IMR-90 (cell line): Measurements from ENCODE around the gene ENOX1. TPM values are rescaled to one million over a fixed set of nuclear protein-coding genes. Genes with fewer than 3 reads are reported as not detected.

Experiments used
- ATAC-seq: fragments of 200-7000 bp; cut with Tn5 transposase; 2 replicates; pipeline ENCODE4 v1.9.1; 2020; ENCODE audit warnings: low read depth, mild to moderate bottlenecking, moderate library complexity
- BruUV-seq: library from RNA; stranded (reverse); fragments of 400-500 nt; replicated peaks from 2 replicates; lab custom pipeline; 2021; lab: Mats Ljungman, UMichigan
- CTCF ChIA-PET: fragments of 300-600 bp; formaldehyde crosslinking; extraction: SDS; loops from one replicate; lab custom pipeline; 2021; ENCODE audit warnings: antibody characterized with exemption; lab: Yijun Ruan, JAX
- POLR2A ChIA-PET: fragments of 300-600 bp; sonication (Branson Sonifier 250); formaldehyde crosslinking; loops from one replicate; lab custom pipeline; 2022; ENCODE audit warnings: antibody characterized with exemption; ENCODE audit not compliant: unreplicated experiment; lab: Charles Lee
- DNase-seq: peaks from one replicate; pipeline ENCODE4 v3.0.0; 2013
- H2AFZ ChIP-seq: replicated peaks from 2 replicates; pipeline ENCODE3; 2013; ENCODE audit warnings: low read length, mild to moderate bottlenecking; ENCODE audit not compliant: poor library complexity
- H2AK5ac ChIP-seq: 2 replicates; pipeline ENCODE4 v1.6.1; 2013; ENCODE audit warnings: low read depth, low read length, inconsistent platforms
- H2AK9ac ChIP-seq: replicated peaks from 2 replicates; pipeline ENCODE3; 2013; ENCODE audit warnings: mild to moderate bottlenecking, low read depth, low read length, moderate library complexity; ENCODE audit not compliant: poor library complexity
- H2BK120ac ChIP-seq: 2 replicates; pipeline ENCODE4 v1.6.1; 2013; ENCODE audit warnings: low read depth, low read length, inconsistent platforms
- H2BK15ac ChIP-seq: 3 replicates; pipeline ENCODE4 v1.6.1; 2013; ENCODE audit warnings: low read depth, low read length, inconsistent platforms
- H2BK20ac ChIP-seq: 2 replicates; pipeline ENCODE4 v1.6.1; 2013; ENCODE audit warnings: low read depth, mild to moderate bottlenecking, inconsistent platforms, low read length, moderate library complexity
- H2BK5ac ChIP-seq: 2 replicates; pipeline ENCODE4 v1.6.1; 2013; ENCODE audit warnings: mild to moderate bottlenecking, low read depth, low read length, inconsistent platforms; ENCODE audit not compliant: poor library complexity, severe bottlenecking
- H3K14ac ChIP-seq: replicated peaks from 2 replicates; pipeline ENCODE4 v1.6.1; 2013; ENCODE audit warnings: low read depth, low read length, inconsistent platforms
- H3K18ac ChIP-seq: 2 replicates; pipeline ENCODE4 v1.6.1; 2013; ENCODE audit warnings: low read depth, low read length, control low read depth
- H3K23ac ChIP-seq: 2 replicates; pipeline ENCODE4 v1.6.1; 2013; ENCODE audit warnings: low read depth, low read length, inconsistent platforms
- H3K27ac ChIP-seq: 2 replicates; pipeline ENCODE4 v1.5.1; 2013; ENCODE audit warnings: mild to moderate bottlenecking, control low read depth, low read length; ENCODE audit not compliant: insufficient read depth
- H3K27me3 ChIP-seq: 2 replicates; pipeline ENCODE4 v1.6.1; 2013; ENCODE audit warnings: low read length; ENCODE audit not compliant: control insufficient read depth, insufficient read depth
- H3K36me3 ChIP-seq: 2 replicates; pipeline ENCODE4 v1.6.1; 2013; ENCODE audit warnings: low read length, mixed read lengths; ENCODE audit not compliant: control insufficient read depth, insufficient read depth
- H3K4ac ChIP-seq: 2 replicates; pipeline ENCODE4 v1.6.1; 2013; ENCODE audit warnings: low read depth, low read length, inconsistent platforms
- H3K4me1 ChIP-seq: 2 replicates; pipeline ENCODE4 v1.6.1; 2013; ENCODE audit warnings: low read length, mixed read lengths; ENCODE audit not compliant: control insufficient read depth, insufficient read depth
- H3K4me2 ChIP-seq: 2 replicates; pipeline ENCODE4 v1.6.1; 2013; ENCODE audit warnings: low read depth, mild to moderate bottlenecking, control low read depth, low read length, moderate library complexity
- H3K4me3 ChIP-seq: 2 replicates; pipeline ENCODE4 v1.5.1; 2013; ENCODE audit warnings: low read depth, mild to moderate bottlenecking, control low read depth, low read length, moderate library complexity; ENCODE audit not compliant: insufficient read depth
- H3K56ac ChIP-seq: 2 replicates; pipeline ENCODE4 v1.6.1; 2013; ENCODE audit warnings: low read length, inconsistent platforms; ENCODE audit not compliant: insufficient read depth; ENCODE audit errors: extremely low read depth
- H3K79me1 ChIP-seq, 2 experiments: 2 replicates each; pipeline ENCODE4 v1.6.1; 2013; ENCODE audit warnings: low read length in 2 of 2, inconsistent platforms in 1 of 2, low read depth in 1 of 2
- H3K9ac ChIP-seq: 2 replicates; pipeline ENCODE4 v1.6.1; 2013; ENCODE audit warnings: low read depth, low read length, control low read depth
- H3K9me1 ChIP-seq: 2 replicates; pipeline ENCODE4 v1.6.1; 2013; ENCODE audit warnings: low read length, inconsistent platforms; ENCODE audit not compliant: insufficient read depth
- H3K9me3 ChIP-seq: 2 replicates; pipeline ENCODE4 v1.6.1; 2013; ENCODE audit warnings: low read length; ENCODE audit not compliant: control insufficient read depth, insufficient read depth
- H4K20me1 ChIP-seq: 2 replicates; pipeline ENCODE4 v1.6.1; 2013; ENCODE audit warnings: low read length, inconsistent platforms; ENCODE audit not compliant: insufficient read depth
- H4K5ac ChIP-seq: 2 replicates; pipeline ENCODE4 v1.6.1; 2013; ENCODE audit warnings: mild to moderate bottlenecking, low read depth, low read length, control low read depth
- H4K8ac ChIP-seq, 2 experiments: 2 replicates each; pipeline ENCODE4 v1.6.1; 2013; ENCODE audit warnings: low read depth in 2 of 2, low read length in 2 of 2, control low read depth in 1 of 2, inconsistent platforms in 1 of 2
- H4K91ac ChIP-seq: 2 replicates; pipeline ENCODE4 v1.6.1; 2013; ENCODE audit warnings: low read depth, low read length, inconsistent platforms; ENCODE audit not compliant: insufficient read depth
- CEBPB ChIP-seq: IDR thresholded peaks from 2 replicates; pipeline ENCODE4 v1.6.1; 2012; ENCODE audit warnings: low read depth, low read length, improper control_type of control experiment
- CHD1 ChIP-seq: IDR thresholded peaks from 2 replicates; pipeline ENCODE4 v1.6.1; 2012; ENCODE audit warnings: low read depth, low read length, improper control_type of control experiment
- CTCF ChIP-seq: conservative IDR thresholded peaks from 2 replicates; pipeline ENCODE4 v1.5.1; 2012; ENCODE audit warnings: mild to moderate bottlenecking, low read depth, low read length, improper control_type of control experiment
- ELK1 ChIP-seq: fragments of 150-350 bp; IDR thresholded peaks from 2 replicates; pipeline ENCODE4 v1.6.1; 2016; ENCODE audit warnings: low read depth, mild to moderate bottlenecking, low read length, moderate library complexity, borderline replicate concordance
- FOS ChIP-seq: fragments of 150-350 bp; IDR thresholded peaks from 2 replicates; pipeline ENCODE4 v1.6.1; 2016; ENCODE audit warnings: low read depth, low read length
- MXI1 ChIP-seq: IDR thresholded peaks from 2 replicates; pipeline ENCODE4 v1.6.1; 2012; ENCODE audit warnings: low read depth, mild to moderate bottlenecking, low read length, moderate library complexity, borderline replicate concordance
- RAD21 ChIP-seq: IDR thresholded peaks from 2 replicates; pipeline ENCODE4 v1.6.1; 2012; ENCODE audit warnings: low read length, improper control_type of control experiment
- RCOR1 ChIP-seq: IDR thresholded peaks from 2 replicates; pipeline ENCODE4 v1.6.1; 2012; ENCODE audit warnings: mild to moderate bottlenecking, low read length, improper control_type of control experiment; ENCODE audit not compliant: insufficient replicate concordance
- USF2 ChIP-seq: fragments of 150-350 bp; IDR thresholded peaks from 2 replicates; pipeline ENCODE4 v1.6.1; 2017; ENCODE audit warnings: mild to moderate bottlenecking, antibody characterized with exemption, low read length, low read depth
- WGBS, 2 experiments: methylation state at CpG; one replicate each; pipeline versions ENCODE4 v1.1.5 to v1.1.7; 2013; ENCODE audit warnings: missing lambda C conversion rate in 2 of 2; ENCODE audit not compliant: insufficient read length in 1 of 2; ENCODE audit errors: extremely low coverage in 2 of 2; 5-methylcytosine and 5-hydroxymethylcytosine counted together
- dilution Hi-C: fragments of 300-500 bp; cut with HindIII; formaldehyde crosslinking; loops from one replicate; pipeline ENCODE4 v1.14.3; 2018; ENCODE audit warnings: low sequenced_read_pairs; ENCODE audit not compliant: unreplicated experiment
- in situ Hi-C: fragments of 300-500 bp; cut with MboI; formaldehyde crosslinking; loops from 3 replicates; pipeline ENCODE4 v1.14.3; 2019; ENCODE audit warnings: low sequenced_read_pairs, inconsistent platforms, mixed read lengths
- intact Hi-C: fragments of 100-400 bp; cut with micrococcal nuclease; formaldehyde crosslinking; loops from 2 replicates; pipeline ENCODE4 v1.10.0; 2022
- polyA plus RNA-seq, 3 experiments: library from polyadenylated mRNA; depleted of rRNA; stranded (reverse); fragments of >200 nt; gene quantifications; 2 replicates each; pipeline ENCODE4 v1.2.3, GENCODE V29; 2012; ENCODE audit warnings: low replicate concordance in 1 of 3
- total RNA-seq: library from RNA; depleted of rRNA; stranded (reverse); fragments of >200 nt; gene quantifications from 2 replicates; pipeline ENCODE4 v1.2.3, GENCODE V29; 2012

Gene ENOX1
- total and polyA plus RNA-seq, 2 of the 4 experiments (the other 2 are of a cell fraction), result 0.99 to 1.3 TPM

- Histone ChIP-seq H2BK20ac (peak overlapping the region; percentile 5; the same call in 1 of the 2 replicates), H3K4me3 (no peak overlapping the region), H3K27me3 (no peaks in the 10 kb centered on the region), H3K4ac (peak overlapping the region; percentile 12; the same call in 1 of the 2 replicates), H3K23ac (no peak overlapping the region), H2BK15ac (peak overlapping the region; percentile 26; the same call in 2 of the 3 replicates), H2BK5ac (peak overlapping the region; percentile 3), H2BK120ac (peak overlapping the region; percentile 41), H3K56ac (no peak overlapping the region), H3K36me3 (no peaks in the 10 kb centered on the region), H3K27ac (no peak overlapping the region), H4K8ac (peak overlapping the region; percentile 7; a peak in 2 of 4 replicates), H3K9me3 (no peaks in the 10 kb centered on the region), H2AK5ac (peak overlapping the region; percentile 2; the same call in 1 of the 2 replicates), H3K14ac (0 out of 2 replicates have a peak overlapping the region, but pooled peaks have one; percentile 2), H3K79me1 (no peaks in the 10 kb centered on the region), H4K91ac (peak overlapping the region; percentile 14; the same call in 1 of the 2 replicates), H4K20me1 (no peaks in the 10 kb centered on the region), H3K4me2 (no peak overlapping the region), H3K9me1 (peaks cover 9% of the 10 kb centered on the region), H3K18ac (peak overlapping the region; percentile 29; the same call in 1 of the 2 replicates), H2AK9ac (no peak overlapping the region), H3K9ac (no peak overlapping the region), H3K4me1 (peaks cover 15% of the 10 kb centered on the region), H2AFZ (no peak overlapping the region), H4K5ac (peak overlapping the region; percentile 11; the same call in 1 of the 2 replicates)
- BruUV-seq, result no TSS peak
- no peak for ATAC-seq
- ChIA-PET POLR2A (interaction anchor here (0.6 kb wide), 1 partner anchor 67 kb away, joined by 5 read pairs; no protein-coding TSS in a partner anchor), CTCF (no interaction called here)
- no peak for DNase-seq
- in situ Hi-C loops (no loop called here), intact Hi-C loops (no loop called here), dilution Hi-C loops (no loop called here)
- no CpG with 5 or more reads among the region's 2 CpGs for WGBS, 2 experiments
- TF ChIP-seq USF2 (no peak), ELK1 (no peak), CTCF (no peak), RAD21 (no peak), MXI1 (no peak), FOS (no peak), CHD1 (no peak), RCOR1 (no peak), CEBPB (no peak)
Measured at GRCh38 chr13:43243711-43244110, 543.1 kb downstream of the ENOX1 start.
